GM21423 (cell line): ENCODE measurements around the gene MYZAP.

Source experiments
- ATAC-seq: cut with Tn5 transposase; IDR thresholded peaks from one replicate; pipeline ENCODE4 v1.9.1; 2021; ENCODE audit warnings: mild to moderate bottlenecking, moderate library complexity; ENCODE audit not compliant: unreplicated experiment

The MYZAP gene

GRCh38 chr15:57561041-57561711 is 30.5 kb upstream of the MYZAP start:
- ATAC-seq = peak; percentile 72

GRCh38 chr15:57562196-57562769 is 29.4 kb upstream of the MYZAP start:
- ATAC-seq = no peak

- ATAC-seq = no peak
These were observed 28.3 kb upstream of the MYZAP start for GRCh38 chr15:57563416-57563815.

DNA sequence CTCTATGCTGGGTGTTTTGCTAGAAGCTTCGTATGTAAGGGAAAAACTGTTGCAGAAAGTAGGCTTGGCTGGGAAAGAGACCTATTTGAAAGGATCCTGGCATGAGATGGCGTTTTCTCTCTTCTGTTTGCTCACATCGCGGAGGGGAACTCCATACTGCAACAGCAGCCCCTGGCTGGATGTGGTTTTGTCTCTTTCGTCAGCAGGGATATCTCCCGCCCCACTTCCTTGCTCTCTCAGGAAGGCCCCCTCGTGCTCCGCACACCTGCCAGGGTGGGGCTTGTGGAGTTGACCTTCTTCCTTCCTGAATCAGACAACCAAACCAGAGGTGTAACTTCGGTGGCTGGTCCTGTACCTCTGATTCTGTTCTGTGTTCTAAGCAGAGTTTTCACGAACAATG is 26.4 kb upstream of the MYZAP start:
- no peak for ATAC-seq

- no peak for ATAC-seq
These were observed 24.9 kb upstream of the MYZAP start for GRCh38 chr15:57566834-57567233.

DNA sequence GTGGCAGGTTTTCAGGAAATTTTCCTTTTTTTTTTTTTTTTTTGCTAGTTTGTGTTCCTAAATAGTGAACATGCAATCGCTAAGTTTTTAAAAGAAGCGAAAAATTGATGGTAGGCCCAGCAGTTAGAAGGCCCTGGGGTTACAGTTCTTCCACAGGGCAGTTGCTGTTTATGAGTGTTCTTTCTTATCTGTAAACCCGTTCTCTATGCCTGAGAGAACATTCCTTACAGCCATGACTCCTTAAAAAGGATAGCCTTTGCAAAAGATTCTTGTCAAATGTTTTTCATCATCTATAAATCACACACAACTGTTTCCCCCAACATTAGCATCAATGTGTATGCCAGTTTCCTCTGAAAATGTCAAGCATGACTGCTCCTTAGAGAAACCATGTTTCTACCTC is 23.8 kb upstream of the MYZAP start:
- no peak for ATAC-seq

GRCh38 chr15:57568299-57568698 is 23.4 kb upstream of the MYZAP start:
- no peak for ATAC-seq

GRCh38 chr15:57570340-57570739 is 21.4 kb upstream of the MYZAP start:
- ATAC-seq = no peak

- no peak for ATAC-seq
These were observed 20.7 kb upstream of the MYZAP start for GRCh38 chr15:57570994-57571393.

GRCh38 chr15:57571725-57572124 is 20.0 kb upstream of the MYZAP start:
- ATAC-seq = no peak

- ATAC-seq = no peak
These were observed 19.2 kb upstream of the MYZAP start for GRCh38 chr15:57572468-57572867.

DNA sequence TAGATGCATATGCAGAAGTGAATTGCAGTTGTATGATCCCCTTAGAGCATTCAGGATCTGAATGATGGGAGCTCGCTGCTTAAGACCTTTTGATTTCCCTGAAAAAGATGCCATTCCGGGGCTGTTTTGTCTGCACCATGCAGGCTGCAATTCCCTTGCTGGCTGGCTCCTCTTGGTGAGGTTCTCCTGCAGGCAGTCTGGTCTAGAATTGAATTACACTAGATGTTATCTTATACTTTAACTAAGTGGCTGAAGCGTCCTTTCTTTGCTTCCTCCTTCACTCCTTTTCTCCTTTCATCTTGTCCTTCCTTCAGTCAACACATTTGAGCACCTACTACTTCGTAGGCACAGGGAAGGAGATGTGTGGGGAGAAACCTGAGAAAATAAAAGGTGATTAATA is 18.6 kb upstream of the MYZAP start:
- ATAC-seq = no peak

DNA sequence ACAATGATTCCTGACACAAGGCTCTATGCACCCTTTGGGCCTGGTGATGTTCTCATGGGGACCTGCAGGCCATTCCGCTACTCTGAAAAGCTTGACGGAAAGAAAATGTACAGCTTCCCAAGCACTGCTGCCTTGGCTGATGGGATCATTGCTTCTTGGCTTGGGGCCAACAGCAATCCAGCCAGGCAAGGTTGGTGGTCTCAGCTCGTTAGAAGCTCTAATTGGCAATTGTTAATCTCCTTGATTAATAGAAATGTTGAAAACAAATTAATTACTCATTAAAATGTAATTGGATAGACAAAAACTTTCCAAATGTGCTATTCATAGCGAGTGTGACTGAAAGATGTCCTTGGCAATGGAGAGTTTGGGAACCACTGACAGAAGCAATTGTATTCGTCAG is 16.3 kb upstream of the MYZAP start:
- no peak for ATAC-seq

DNA sequence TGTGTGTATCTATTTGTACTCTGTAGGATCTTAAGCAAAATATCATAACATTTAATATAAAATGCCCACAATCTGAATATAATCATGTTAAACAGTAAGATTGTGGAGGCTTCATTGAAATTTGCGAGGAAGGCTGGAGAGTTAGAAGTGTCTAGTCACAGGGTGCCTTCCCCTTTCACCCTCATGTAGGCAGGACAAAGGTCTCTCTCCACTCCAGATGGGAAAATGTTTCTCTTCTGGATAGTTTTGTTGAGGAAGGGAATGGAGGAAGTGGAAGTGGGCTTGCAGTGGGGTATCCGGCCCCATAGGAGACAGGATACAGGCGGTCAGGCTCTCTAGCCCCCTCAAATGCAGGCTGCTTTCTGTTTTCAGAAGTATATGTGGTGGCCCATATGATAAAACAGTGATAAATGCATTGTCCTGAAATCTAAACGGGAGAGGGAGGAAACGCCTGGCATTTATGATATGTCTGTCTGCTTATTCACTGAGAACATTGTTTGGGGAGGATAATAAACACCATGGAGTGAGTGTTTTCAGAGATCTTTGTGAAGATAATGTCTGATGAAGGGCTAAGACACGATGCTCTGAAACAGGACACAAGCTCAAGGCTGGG is 13.3 kb upstream of the MYZAP start:
- no peak for ATAC-seq

DNA sequence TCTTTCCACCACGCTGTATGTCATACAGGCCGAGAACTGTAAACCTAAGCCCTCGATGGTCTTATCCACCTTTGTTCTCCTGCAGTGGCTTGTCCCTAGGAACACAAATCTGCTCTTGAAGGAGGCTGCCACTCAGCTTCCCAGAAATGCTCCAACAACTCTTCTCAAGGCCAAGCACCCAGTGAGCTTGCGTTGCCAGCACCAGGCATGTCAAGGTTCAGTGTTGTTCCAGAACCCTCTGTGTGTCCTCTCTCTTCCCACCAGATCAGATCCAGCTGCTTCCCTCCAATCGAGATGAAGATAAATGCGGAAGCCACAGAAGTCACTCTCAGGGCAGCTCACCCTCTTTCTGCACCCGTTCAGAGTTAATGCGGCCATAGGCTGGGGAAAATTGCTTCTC is 11.3 kb upstream of the MYZAP start:
- no peak for ATAC-seq

DNA sequence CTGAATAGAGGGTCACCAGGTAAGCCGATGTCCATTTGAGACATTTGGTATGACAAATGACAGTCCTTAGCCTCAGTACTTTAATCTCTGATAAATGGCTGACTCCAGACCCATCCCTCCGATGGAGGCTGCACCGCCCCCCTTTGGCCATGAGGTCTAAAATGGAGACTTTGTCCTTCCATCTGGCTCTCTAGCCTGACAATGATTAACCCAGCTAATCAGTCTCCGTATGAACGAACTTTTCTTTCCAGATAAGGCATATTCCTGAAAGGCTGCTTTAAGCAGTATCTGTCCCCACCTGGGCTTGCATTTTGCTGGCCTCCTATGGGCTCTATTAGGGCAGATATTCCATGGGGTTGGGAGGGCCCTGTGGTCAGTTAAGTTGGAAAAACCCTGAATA is 10.8 kb upstream of the MYZAP start:
- ATAC-seq = no peak

GRCh38 chr15:57582090-57582489 is 9.6 kb upstream of the MYZAP start:
- ATAC-seq = no peak

DNA sequence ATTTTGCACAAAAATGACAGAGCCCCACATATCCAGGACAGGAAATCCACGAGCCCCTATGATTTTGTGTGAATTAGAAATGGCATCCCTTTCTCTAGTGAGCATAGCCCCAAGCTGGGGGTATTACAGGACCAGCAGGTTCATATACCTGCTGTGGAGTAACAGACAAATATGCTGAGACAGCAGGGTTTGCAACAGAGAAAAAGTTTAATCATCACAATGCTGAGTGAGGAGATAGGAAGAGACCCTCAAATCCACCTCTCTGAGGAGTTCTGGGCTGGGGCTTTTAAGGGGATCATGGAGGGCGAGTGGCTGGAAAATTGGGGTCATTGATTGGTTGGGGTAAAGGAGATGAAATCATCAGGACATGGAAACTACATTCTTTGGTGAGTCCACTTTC is 8.4 kb upstream of the MYZAP start:
- ATAC-seq = no peak

DNA sequence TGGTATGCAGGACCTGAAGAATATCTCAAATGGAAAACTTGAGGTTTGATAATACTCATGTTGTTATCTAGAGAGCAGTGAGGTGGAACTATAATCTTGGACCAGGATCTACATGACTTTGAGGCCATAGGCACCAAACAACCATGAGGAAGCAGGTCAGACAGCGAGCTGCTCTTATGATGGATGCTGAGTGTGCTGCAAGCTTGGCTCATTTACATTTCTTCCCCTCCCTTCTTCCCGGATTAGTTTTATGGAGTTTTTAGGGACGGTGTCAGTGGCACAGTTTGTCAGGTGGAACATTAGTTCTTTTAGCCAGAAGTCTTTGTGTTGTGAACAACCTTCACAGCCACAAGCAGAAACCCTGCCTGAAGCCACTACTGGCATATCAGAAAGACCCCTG is 8.0 kb upstream of the MYZAP start:
- no peak for ATAC-seq

DNA sequence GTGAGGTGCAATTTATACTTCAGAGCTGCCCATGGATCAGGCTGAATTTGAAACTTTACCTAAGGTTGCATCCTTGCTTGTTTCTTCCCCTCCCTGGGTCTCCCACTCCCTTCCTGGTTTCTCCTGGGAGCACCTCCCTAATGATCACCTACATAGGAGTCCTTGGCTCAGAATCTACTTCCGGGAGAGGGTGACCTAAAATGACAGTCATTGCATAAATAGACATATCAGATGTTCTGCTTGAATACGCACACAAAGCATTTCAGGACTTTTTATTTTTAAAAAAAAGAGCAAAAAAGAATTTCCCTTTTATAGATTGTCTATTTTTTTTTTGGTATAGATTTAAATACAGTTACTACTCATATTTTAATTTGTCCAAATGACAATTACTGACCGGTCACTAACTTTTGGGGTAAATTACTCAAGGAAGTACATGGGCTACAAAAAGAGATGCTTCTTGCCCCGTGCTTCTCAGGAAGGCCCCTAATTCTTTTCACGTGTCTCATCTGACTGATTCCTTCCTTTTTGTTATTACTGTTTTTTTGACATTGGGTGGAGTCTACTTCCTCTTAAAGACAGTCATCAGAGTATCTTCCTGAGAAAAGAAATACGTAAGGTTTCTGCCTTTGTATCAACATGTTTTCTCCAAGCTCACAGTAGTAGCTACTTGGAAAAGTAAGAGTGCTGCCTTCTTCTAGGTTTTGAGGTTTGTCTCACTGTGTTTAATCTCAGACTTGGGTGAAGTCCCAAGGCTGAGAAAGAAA is 4.9 kb upstream of the MYZAP start:
- ATAC-seq = no peak

GRCh38 chr15:57589281-57589680 is 2.4 kb upstream of the MYZAP start:
- ATAC-seq = no peak

GRCh38 chr15:57589754-57590153 is 1.9 kb upstream of the MYZAP start:
- ATAC-seq = no peak
